BLaER1 treated with 17β-estradiol and CSF1 and Interleukin-3, amounts not matched to agents 10 nM and 100 nM (cell line): ENCODE data around the gene GALT.

Experiments
- H3K27ac ChIP-seq, 11 experiments: shearing (Covaris generic); formaldehyde crosslinking; 2 replicates each; pipeline ENCODE4 v1.8.1; 2022
- H3K27me3 ChIP-seq, 11 experiments: shearing (Covaris generic); formaldehyde crosslinking; 2 replicates each; pipeline ENCODE4 v1.8.1; 2022
- H3K36me3 ChIP-seq, 11 experiments: shearing (Covaris generic); formaldehyde crosslinking; 2 replicates each; pipeline ENCODE4 v1.8.1; 2022
- H3K4me1 ChIP-seq, 10 experiments: shearing (Covaris generic); formaldehyde crosslinking; 2 replicates each; pipeline ENCODE4 v1.8.1; 2022
- H3K4me2 ChIP-seq, 11 experiments: shearing (Covaris generic); formaldehyde crosslinking; 2 replicates each; pipeline ENCODE4 v1.8.1; 2022
- H3K4me3 ChIP-seq, 10 experiments: shearing (Covaris generic); formaldehyde crosslinking; 2 replicates each; pipeline ENCODE4 v1.8.1; 2022
- H3K9ac ChIP-seq, 11 experiments: shearing (Covaris generic); formaldehyde crosslinking; 2 replicates each; pipeline ENCODE4 v1.8.1; 2022
- H3K9me3 ChIP-seq, 11 experiments: shearing (Covaris generic); formaldehyde crosslinking; replicated peaks in 1 of 11; 2 replicates each; pipeline ENCODE4 v1.8.1; 2022
- H4K20me1 ChIP-seq, 11 experiments: shearing (Covaris generic); formaldehyde crosslinking; 2 replicates each; pipeline ENCODE4 v1.8.1; 2022
- Cebpa-rat ChIP-seq, 11 experiments: shearing (Covaris generic); IDR thresholded peaks; 2 replicates each; pipeline ENCODE4 v1.8.1; 2022

The GALT gene

GRCh38 chr9:34610434-34611206 is 35.9 kb upstream of the GALT start:
- 0 out of 22 replicates have a peak, but pooled peaks cover 0 to 5% (median 0%) of the 10 kb centered on the region in 11 experiments for H3K9me3 ChIP-seq
- TF ChIP-seq Cebpa-rat (IDR thresholded peaks at IDR 0.05) = no peak
- peak overlapping the region; percentile 71 to 88 (median 80) for H3K4me3 ChIP-seq
- H3K36me3 ChIP-seq = peaks cover 0 to 13% (median 5%) of the 10 kb centered on the region in 11 experiments; a peak in 7 of 22 replicates
- peak overlapping the region in 5 of 11 experiments; percentile 93 to 97 (median 96); a peak in 7 of 22 replicates for H3K27ac ChIP-seq
- no peaks in the 10 kb centered on the region for H4K20me1 ChIP-seq
- no peaks in the 10 kb centered on the region for H3K27me3 ChIP-seq
- peak overlapping the region in 9 of 11 experiments; percentile 89 to 96 (median 94); a peak in 14 of 22 replicates for H3K9ac ChIP-seq
- H3K4me1 ChIP-seq = peaks cover 19 to 29% (median 26%) of the 10 kb centered on the region in 10 experiments
- peak overlapping the region; percentile 92 to 99 (median 97) for H3K4me2 ChIP-seq

GRCh38 chr9:34611251-34611810 is 35.1 kb upstream of the GALT start:
- Histone ChIP-seq H4K20me1 (no peaks in the 10 kb centered on the region), H3K4me1 (peaks cover 19 to 29% (median 26%) of the 10 kb centered on the region in 10 experiments), H3K9me3 (0 out of 22 replicates have a peak, but pooled peaks cover 0 to 5% (median 0%) of the 10 kb centered on the region in 11 experiments), H3K9ac (peak overlapping the region; percentile 89 to 96 (median 94)), H3K4me3 (peak overlapping the region; percentile 71 to 88 (median 80)), H3K27ac (peak overlapping the region; percentile 87 to 97 (median 94)), H3K27me3 (no peaks in the 10 kb centered on the region), H3K36me3 (peaks cover 0 to 18% (median 7%) of the 10 kb centered on the region in 11 experiments; a peak in 12 of 22 replicates), H3K4me2 (peak overlapping the region; percentile 92 to 99 (median 97))
- TF ChIP-seq Cebpa-rat (IDR thresholded peaks at IDR 0.05) = no peak

GRCh38 chr9:34611811-34612787 is 34.4 kb upstream of the GALT start, which contains the start of gene RPP25L:
Gene RPP25L (minus strand): TSS chr9:34612097. CDS start chr9:34611296, 801 bp downstream.
- peak within 1 kb of the TSS; percentile 92 to 99 (median 97) for H3K4me2 ChIP-seq
- no peak; a peak in 1 of 22 replicates for TF ChIP-seq Cebpa-rat (IDR thresholded peaks at IDR 0.05)
- peaks cover 0 to 25% (median 12%) of the 10 kb centered on the region in 11 experiments; a peak in 13 of 22 replicates for H3K36me3 ChIP-seq

GRCh38 chr9:34612788-34613390 is 33.6 kb upstream of the GALT start:
- H3K9me3 ChIP-seq = 0 out of 22 replicates have a peak, but pooled peaks cover 0 to 5% (median 0%) of the 10 kb centered on the region in 11 experiments
- peak overlapping the region; percentile 92 to 99 (median 97) for H3K4me2 ChIP-seq
- H3K36me3 ChIP-seq = peaks cover 0 to 33% (median 18%) of the 10 kb centered on the region in 11 experiments; a peak in 15 of 22 replicates
- H3K9ac ChIP-seq = peak overlapping the region; percentile 89 to 96 (median 94)
- peak overlapping the region; percentile 71 to 88 (median 80) for H3K4me3 ChIP-seq
- H4K20me1 ChIP-seq = no peaks in the 10 kb centered on the region
- peaks cover 19 to 29% (median 26%) of the 10 kb centered on the region in 10 experiments for H3K4me1 ChIP-seq
- peak overlapping the region in 9 of 11 experiments; percentile 87 to 97 (median 95); a peak in 18 of 22 replicates for H3K27ac ChIP-seq
- H3K27me3 ChIP-seq = no peaks in the 10 kb centered on the region; a peak in 1 of 22 replicates
- no peak; a peak in 1 of 22 replicates for TF ChIP-seq Cebpa-rat (IDR thresholded peaks at IDR 0.05)

More at GRCh38 chr9:34611811-34612787, 34.4 kb upstream of the GALT start, which contains the start of gene RPP25L:
- Histone ChIP-seq H3K27ac (peak within 1 kb of the TSS; percentile 87 to 97 (median 94)), H3K9ac (peak within 1 kb of the TSS; percentile 89 to 96 (median 94)), H3K27me3 (no peaks in the 10 kb centered on the region; a peak in 1 of 22 replicates), H4K20me1 (no peaks in the 10 kb centered on the region), H3K4me3 (peak within 1 kb of the TSS; percentile 71 to 88 (median 80)), H3K9me3 (0 out of 22 replicates have a peak, but pooled peaks cover 0 to 5% (median 0%) of the 10 kb centered on the region in 11 experiments), H3K4me1 (peaks cover 19 to 29% (median 26%) of the 10 kb centered on the region in 10 experiments)

GRCh38 chr9:34615132-34615531 is 31.3 kb upstream of the GALT start:
- H3K4me3 ChIP-seq = no peak overlapping the region
- H3K9ac ChIP-seq = no peak overlapping the region
- H3K4me1 ChIP-seq = peaks cover 26 to 36% (median 33%) of the 10 kb centered on the region in 10 experiments
- H3K27me3 ChIP-seq = peaks cover 5 to 20% (median 13%) of the 10 kb centered on the region in 11 experiments; a peak in 21 of 22 replicates
- H3K27ac ChIP-seq = no peak overlapping the region
- H4K20me1 ChIP-seq = no peaks in the 10 kb centered on the region
- no peak for TF ChIP-seq Cebpa-rat (IDR thresholded peaks at IDR 0.05)
- H3K4me2 ChIP-seq = no peak overlapping the region
- peaks cover 0 to 37% (median 22%) of the 10 kb centered on the region in 11 experiments; a peak in 15 of 22 replicates for H3K36me3 ChIP-seq
- peaks cover 0 to 8% (median 4%) of the 10 kb centered on the region in 11 experiments; a peak in 16 of 22 replicates for H3K9me3 ChIP-seq

- Histone ChIP-seq H3K4me1 (peaks cover 6 to 16% (median 11%) of the 10 kb centered on the region in 10 experiments; a peak in 17 of 20 replicates), H4K20me1 (peaks cover 0 to 5% (median 0%) of the 10 kb centered on the region in 11 experiments; a peak in 3 of 22 replicates), H3K4me2 (peak within 1 kb of the TSS; percentile 75 to 90 (median 85)), H3K4me3 (peak within 1 kb of the TSS; percentile 70 to 80 (median 74)), H3K9me3 (peaks cover 18 to 44% (median 30%) of the 10 kb centered on the region in 11 experiments; a peak in 20 of 22 replicates), H3K9ac (peak within 1 kb of the TSS; percentile 67 to 79 (median 77); a peak in 21 of 22 replicates), H3K27me3 (peaks cover 47 to 72% (median 65%) of the 10 kb centered on the region in 11 experiments), H3K36me3 (peaks cover 0 to 30% (median 20%) of the 10 kb centered on the region in 11 experiments; a peak in 14 of 22 replicates), H3K27ac (peak within 1 kb of the TSS in 10 of 11 experiments; percentile 32 to 69 (median 54); a peak in 15 of 22 replicates)
- TF ChIP-seq Cebpa-rat (IDR thresholded peaks at IDR 0.05) = no peak
Measured at GRCh38 chr9:34620061-34620994, 26.1 kb upstream of the GALT start, which contains the start of gene DCTN3. Gene DCTN3 (minus strand): TSS chr9:34620495. CDS start chr9:34620464, 31 bp downstream.
